ENCODE data around the gene WDPCP. TPM values are rescaled to one million over a fixed set of nuclear protein-coding genes. Genes with fewer than 3 reads are reported as not detected.

The WDPCP gene
- total and polyA plus RNA-seq, 2 experiments from 2014 or later, result 8.8 to 20.4 TPM

DNA sequence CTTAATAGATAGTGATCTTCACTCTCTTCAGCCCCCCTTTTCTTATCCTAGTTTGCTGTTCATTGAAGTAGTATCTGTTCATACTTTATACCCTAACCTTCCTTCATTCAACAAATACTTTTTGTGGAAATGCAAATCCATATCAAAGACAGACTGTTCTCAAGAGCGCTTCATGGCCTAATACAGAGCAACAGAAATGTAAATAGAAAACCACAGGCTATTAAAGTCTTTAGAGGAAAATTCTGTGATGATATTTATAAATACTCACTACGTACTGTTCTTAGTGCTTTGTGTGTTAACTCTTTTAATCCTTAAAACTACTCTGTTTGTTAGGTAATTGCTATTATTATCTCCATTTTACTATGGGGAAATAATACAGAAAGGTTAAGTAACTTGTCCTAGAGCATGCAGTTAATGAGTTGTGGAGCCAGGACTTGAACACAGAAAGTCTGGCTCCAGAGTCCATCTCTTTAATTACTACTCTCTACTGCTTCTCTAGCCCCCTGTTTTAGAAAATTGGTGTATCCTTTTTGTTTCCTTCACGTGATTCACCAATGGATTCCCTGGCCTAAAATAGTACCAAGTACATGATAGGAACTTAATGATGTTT, 3.4 kb upstream of the WDPCP start (continued):
- no peak for TF ChIP-seq ZNF114 (CRISPR knock-in tag; IDR thresholded peaks at IDR 0.05)

DNA sequence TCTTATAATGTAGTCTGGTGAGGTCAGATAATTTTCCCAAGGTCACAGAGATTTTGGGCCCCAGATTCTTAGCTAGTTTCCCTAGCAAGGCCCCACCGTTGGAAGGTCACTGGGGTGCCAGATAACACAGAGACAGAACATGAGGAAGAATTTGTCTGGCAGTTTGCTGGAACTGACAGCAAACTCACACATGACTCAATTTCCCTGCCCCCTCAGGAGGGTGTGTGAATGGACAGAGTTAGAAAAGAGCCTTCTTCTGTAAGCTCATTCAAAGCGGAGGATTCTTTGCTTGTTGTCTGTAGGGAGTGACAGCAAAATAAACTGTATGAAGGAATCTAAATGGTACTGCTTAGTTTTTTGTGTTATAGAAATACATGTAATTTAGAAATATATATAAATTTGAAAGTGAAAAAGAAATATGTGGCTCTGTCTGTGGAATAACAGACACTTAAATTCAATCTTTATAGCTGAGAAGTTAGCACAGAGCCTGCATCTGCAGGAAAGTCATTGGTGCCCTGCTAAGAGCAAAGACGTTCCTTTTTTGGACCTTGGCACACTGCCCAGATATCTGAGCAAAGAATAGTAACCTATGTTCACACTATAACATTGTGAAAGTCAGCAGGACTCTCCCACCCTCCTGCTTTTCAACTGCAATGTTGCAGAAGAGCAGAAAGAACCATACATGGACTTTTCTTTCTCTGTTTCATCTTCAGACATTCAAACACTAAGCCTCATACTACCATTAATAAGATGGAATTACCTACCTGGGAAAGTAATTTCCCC, 2.5 kb upstream of the WDPCP start:
- no peak for ATAC-seq
- Mint-ChIP-seq H3K9me3 (no peaks in the 10 kb centered on the region; the same call in 2 of the 3 replicates), H3K36me3 (ENCODE audit: low read depth) (peaks cover 42% of the 10 kb centered on the region), H3K27ac (no peak overlapping the region), H3K4me1 (peaks cover 39% of the 10 kb centered on the region), H3K27me3 (ENCODE audit: insufficient read depth, low read depth, poor library complexity) (peaks cover 11% of the 10 kb centered on the region), H3K4me3 (peak overlapping the region; percentile 100)
- Histone ChIP-seq H3K4me3 (peak overlapping the region; percentile 67), H3K9me2 (ENCODE audit: insufficient read depth) (no peaks in the 10 kb centered on the region), H2AFZ (no peak overlapping the region), H3K79me2 (replicated peaks; ENCODE audit: insufficient read depth) (peaks cover 87% of the 10 kb centered on the region), H4K20me1 (replicated peaks; ENCODE audit: insufficient read depth) (peaks cover 8% of the 10 kb centered on the region; the same call in 1 of the 2 replicates), H3K27ac (ENCODE audit: low read depth) (no peak overlapping the region), H3F3A (replicated peaks; ENCODE audit: low read depth) (no peaks in the 10 kb centered on the region), H3K27me3 (ENCODE audit: insufficient read depth) (no peaks in the 10 kb centered on the region), H3K4me1 (ENCODE audit: insufficient read depth) (peaks cover 28% of the 10 kb centered on the region), H3K36me3 (ENCODE audit: insufficient read depth) (peaks cover 14% of the 10 kb centered on the region; the same call in 1 of the 2 replicates), H3K4me2 (peak overlapping the region; percentile 80)
- DNase-seq (ENCODE audit: low spot score), result no peak
- TF ChIP-seq, protein P1, sequence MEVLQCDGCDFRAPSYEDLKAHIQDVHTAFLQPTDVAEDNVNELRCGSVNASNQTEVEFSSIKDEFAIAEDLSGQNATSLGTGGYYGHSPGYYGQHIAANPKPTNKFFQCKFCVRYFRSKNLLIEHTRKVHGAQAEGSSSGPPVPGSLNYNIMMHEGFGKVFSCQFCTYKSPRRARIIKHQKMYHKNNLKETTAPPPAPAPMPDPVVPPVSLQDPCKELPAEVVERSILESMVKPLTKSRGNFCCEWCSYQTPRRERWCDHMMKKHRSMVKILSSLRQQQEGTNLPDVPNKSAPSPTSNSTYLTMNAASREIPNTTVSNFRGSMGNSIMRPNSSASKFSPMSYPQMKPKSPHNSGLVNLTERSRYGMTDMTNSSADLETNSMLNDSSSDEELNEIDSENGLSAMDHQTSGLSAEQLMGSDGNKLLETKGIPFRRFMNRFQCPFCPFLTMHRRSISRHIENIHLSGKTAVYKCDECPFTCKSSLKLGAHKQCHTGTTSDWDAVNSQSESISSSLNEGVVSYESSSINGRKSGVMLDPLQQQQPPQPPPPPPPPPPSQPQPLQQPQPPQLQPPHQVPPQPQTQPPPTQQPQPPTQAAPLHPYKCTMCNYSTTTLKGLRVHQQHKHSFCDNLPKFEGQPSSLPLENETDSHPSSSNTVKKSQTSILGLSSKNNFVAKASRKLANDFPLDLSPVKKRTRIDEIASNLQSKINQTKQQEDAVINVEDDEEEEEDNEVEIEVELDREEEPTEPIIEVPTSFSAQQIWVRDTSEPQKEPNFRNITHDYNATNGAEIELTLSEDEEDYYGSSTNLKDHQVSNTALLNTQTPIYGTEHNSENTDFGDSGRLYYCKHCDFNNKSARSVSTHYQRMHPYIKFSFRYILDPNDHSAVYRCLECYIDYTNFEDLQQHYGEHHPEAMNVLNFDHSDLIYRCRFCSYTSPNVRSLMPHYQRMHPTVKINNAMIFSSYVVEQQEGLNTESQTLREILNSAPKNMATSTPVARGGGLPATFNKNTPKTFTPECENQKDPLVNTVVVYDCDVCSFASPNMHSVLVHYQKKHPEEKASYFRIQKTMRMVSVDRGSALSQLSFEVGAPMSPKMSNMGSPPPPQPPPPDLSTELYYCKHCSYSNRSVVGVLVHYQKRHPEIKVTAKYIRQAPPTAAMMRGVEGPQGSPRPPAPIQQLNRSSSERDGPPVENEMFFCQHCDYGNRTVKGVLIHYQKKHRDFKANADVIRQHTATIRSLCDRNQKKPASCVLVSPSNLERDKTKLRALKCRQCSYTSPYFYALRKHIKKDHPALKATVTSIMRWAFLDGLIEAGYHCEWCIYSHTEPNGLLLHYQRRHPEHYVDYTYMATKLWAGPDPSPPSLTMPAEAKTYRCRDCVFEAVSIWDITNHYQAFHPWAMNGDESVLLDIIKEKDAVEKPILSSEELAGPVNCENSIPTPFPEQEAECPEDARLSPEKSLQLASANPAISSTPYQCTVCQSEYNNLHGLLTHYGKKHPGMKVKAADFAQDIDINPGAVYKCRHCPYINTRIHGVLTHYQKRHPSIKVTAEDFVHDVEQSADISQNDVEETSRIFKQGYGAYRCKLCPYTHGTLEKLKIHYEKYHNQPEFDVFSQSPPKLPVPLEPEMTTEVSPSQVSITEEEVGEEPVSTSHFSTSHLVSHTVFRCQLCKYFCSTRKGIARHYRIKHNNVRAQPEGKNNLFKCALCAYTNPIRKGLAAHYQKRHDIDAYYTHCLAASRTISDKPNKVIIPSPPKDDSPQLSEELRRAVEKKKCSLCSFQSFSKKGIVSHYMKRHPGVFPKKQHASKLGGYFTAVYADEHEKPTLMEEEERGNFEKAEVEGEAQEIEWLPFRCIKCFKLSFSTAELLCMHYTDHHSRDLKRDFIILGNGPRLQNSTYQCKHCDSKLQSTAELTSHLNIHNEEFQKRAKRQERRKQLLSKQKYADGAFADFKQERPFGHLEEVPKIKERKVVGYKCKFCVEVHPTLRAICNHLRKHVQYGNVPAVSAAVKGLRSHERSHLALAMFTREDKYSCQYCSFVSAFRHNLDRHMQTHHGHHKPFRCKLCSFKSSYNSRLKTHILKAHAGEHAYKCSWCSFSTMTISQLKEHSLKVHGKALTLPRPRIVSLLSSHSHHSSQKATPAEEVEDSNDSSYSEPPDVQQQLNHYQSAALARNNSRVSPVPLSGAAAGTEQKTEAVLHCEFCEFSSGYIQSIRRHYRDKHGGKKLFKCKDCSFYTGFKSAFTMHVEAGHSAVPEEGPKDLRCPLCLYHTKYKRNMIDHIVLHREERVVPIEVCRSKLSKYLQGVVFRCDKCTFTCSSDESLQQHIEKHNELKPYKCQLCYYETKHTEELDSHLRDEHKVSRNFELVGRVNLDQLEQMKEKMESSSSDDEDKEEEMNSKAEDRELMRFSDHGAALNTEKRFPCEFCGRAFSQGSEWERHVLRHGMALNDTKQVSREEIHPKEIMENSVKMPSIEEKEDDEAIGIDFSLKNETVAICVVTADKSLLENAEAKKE (CRISPR knock-in tag; IDR thresholded peaks at IDR 0.05), result no peak
- TF ChIP-seq, protein P2, sequence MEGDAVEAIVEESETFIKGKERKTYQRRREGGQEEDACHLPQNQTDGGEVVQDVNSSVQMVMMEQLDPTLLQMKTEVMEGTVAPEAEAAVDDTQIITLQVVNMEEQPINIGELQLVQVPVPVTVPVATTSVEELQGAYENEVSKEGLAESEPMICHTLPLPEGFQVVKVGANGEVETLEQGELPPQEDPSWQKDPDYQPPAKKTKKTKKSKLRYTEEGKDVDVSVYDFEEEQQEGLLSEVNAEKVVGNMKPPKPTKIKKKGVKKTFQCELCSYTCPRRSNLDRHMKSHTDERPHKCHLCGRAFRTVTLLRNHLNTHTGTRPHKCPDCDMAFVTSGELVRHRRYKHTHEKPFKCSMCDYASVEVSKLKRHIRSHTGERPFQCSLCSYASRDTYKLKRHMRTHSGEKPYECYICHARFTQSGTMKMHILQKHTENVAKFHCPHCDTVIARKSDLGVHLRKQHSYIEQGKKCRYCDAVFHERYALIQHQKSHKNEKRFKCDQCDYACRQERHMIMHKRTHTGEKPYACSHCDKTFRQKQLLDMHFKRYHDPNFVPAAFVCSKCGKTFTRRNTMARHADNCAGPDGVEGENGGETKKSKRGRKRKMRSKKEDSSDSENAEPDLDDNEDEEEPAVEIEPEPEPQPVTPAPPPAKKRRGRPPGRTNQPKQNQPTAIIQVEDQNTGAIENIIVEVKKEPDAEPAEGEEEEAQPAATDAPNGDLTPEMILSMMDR (conservative IDR thresholded peaks at IDR 0.05; ENCODE audit: low read depth in 2 of 2), result no peak
- TF ChIP-seq NANOG (IDR thresholded peaks at IDR 0.05; ENCODE audit: borderline replicate concordance) (no peak), JUNB (IDR thresholded peaks at IDR 0.05; ENCODE audit: unreplicated experiment) (no peak), ZNF114 (CRISPR knock-in tag; IDR thresholded peaks at IDR 0.05) (no peak), EZH2 (IDR thresholded peaks at IDR 0.05; ENCODE audit: low read depth, unreplicated experiment) (no peak), POLR2AphosphoS5 (IDR thresholded peaks at IDR 0.05; ENCODE audit: low read depth) (no peak), STAT1 (IDR thresholded peaks at IDR 0.05; ENCODE audit: unreplicated experiment) (no peak), ZNF331 (CRISPR knock-in tag; IDR thresholded peaks at IDR 0.05; ENCODE audit: low read depth) (no peak)
- TF ChIP-seq, protein P3, sequence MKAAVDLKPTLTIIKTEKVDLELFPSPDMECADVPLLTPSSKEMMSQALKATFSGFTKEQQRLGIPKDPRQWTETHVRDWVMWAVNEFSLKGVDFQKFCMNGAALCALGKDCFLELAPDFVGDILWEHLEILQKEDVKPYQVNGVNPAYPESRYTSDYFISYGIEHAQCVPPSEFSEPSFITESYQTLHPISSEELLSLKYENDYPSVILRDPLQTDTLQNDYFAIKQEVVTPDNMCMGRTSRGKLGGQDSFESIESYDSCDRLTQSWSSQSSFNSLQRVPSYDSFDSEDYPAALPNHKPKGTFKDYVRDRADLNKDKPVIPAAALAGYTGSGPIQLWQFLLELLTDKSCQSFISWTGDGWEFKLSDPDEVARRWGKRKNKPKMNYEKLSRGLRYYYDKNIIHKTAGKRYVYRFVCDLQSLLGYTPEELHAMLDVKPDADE (IDR thresholded peaks at IDR 0.05), result no peak
- TF ChIP-seq, protein P4, sequence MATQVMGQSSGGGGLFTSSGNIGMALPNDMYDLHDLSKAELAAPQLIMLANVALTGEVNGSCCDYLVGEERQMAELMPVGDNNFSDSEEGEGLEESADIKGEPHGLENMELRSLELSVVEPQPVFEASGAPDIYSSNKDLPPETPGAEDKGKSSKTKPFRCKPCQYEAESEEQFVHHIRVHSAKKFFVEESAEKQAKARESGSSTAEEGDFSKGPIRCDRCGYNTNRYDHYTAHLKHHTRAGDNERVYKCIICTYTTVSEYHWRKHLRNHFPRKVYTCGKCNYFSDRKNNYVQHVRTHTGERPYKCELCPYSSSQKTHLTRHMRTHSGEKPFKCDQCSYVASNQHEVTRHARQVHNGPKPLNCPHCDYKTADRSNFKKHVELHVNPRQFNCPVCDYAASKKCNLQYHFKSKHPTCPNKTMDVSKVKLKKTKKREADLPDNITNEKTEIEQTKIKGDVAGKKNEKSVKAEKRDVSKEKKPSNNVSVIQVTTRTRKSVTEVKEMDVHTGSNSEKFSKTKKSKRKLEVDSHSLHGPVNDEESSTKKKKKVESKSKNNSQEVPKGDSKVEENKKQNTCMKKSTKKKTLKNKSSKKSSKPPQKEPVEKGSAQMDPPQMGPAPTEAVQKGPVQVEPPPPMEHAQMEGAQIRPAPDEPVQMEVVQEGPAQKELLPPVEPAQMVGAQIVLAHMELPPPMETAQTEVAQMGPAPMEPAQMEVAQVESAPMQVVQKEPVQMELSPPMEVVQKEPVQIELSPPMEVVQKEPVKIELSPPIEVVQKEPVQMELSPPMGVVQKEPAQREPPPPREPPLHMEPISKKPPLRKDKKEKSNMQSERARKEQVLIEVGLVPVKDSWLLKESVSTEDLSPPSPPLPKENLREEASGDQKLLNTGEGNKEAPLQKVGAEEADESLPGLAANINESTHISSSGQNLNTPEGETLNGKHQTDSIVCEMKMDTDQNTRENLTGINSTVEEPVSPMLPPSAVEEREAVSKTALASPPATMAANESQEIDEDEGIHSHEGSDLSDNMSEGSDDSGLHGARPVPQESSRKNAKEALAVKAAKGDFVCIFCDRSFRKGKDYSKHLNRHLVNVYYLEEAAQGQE (IDR thresholded peaks at IDR 0.05; ENCODE audit: unreplicated experiment), result no peak
